ENCODE results near the gene PTPN1.
A peak's percentile ranks its signal among the peaks of the same experiment; 100 is the strongest.

PTPN1 gene

DNA sequence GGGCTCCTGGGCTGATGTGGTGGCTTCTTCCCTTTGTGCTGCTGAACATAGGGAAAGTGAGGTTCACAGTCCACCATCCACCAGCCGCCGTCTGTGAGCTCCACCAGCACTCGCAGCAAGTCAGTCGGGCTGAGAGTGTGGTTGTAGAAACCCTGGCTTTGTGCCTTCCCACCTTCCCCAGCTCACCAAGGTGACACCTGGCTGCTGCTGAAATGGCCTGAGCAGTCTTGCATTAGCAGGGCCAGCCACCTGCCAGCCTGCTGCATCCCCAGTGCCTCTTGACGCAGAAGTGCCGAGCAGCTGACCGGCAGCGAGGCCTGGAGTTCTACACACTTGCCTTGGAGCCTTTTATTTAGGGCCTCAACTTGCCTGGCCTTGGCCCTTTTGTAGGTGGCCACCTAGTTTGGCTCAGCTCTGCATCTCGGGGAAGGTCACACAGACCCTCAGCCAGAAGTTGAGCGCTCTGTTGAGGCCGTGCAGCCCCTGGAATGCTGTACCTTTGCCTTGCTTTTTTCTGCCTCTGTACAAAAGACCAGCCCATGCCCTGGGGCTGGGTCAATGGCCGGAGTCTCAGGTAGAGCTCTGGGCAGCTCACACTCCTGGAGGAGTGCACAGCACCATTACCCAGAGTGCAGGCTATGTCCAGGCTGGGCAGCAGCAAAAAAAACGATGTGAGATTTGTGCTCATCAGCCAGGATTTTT, 76.5 kb downstream of the PTPN1 start:
- TF ChIP-seq, protein P1, sequence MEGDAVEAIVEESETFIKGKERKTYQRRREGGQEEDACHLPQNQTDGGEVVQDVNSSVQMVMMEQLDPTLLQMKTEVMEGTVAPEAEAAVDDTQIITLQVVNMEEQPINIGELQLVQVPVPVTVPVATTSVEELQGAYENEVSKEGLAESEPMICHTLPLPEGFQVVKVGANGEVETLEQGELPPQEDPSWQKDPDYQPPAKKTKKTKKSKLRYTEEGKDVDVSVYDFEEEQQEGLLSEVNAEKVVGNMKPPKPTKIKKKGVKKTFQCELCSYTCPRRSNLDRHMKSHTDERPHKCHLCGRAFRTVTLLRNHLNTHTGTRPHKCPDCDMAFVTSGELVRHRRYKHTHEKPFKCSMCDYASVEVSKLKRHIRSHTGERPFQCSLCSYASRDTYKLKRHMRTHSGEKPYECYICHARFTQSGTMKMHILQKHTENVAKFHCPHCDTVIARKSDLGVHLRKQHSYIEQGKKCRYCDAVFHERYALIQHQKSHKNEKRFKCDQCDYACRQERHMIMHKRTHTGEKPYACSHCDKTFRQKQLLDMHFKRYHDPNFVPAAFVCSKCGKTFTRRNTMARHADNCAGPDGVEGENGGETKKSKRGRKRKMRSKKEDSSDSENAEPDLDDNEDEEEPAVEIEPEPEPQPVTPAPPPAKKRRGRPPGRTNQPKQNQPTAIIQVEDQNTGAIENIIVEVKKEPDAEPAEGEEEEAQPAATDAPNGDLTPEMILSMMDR (IDR thresholded peaks at IDR 0.05; ENCODE audit: control insufficient read depth, extremely low read depth, insufficient read depth): no peak
- DNase-seq (ENCODE audit: low read depth): no peak
- H3K4me3 ChIP-seq (ENCODE audit: low read depth, low read length): no peak overlapping the region

DNA sequence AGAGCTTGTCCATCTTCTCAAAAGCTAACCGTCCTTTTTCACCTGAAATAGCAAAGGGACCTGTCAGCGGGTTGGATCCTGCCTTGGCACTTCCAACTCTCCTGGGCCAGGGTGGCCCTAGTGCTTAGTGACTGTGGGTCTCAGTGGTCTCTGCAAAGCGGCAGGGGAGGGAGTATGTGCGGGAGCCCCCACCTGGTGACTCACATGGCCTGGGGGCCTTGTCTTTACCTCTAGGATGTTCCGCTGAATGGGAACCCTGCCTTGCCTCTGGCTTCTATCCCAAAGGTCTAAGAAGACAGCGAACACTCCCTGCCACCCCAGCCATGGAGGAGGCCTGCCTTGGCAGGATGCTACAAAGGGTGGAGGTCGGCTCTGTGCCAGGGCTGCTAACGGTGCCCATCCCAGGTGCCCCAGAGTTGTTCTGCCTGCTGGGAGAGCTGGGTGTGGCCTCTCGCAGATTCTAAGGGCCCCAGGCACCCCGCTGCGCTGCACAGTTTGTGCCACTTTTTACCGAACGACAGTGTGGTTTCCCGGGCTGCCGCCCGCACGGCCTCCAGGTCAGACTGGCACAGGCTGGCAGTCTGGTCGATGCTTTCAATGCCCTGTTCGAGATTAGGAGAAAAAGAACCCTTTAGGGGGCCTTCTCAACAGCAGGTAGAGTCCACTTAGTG, 77.2 kb downstream of the PTPN1 start:
- no peak for DNase-seq (ENCODE audit: low read depth)
- TF ChIP-seq, protein P1 (IDR thresholded peaks at IDR 0.05; ENCODE audit: control insufficient read depth, extremely low read depth, insufficient read depth): no peak
- no peak overlapping the region for H3K4me3 ChIP-seq (ENCODE audit: low read depth, low read length)

DNA sequence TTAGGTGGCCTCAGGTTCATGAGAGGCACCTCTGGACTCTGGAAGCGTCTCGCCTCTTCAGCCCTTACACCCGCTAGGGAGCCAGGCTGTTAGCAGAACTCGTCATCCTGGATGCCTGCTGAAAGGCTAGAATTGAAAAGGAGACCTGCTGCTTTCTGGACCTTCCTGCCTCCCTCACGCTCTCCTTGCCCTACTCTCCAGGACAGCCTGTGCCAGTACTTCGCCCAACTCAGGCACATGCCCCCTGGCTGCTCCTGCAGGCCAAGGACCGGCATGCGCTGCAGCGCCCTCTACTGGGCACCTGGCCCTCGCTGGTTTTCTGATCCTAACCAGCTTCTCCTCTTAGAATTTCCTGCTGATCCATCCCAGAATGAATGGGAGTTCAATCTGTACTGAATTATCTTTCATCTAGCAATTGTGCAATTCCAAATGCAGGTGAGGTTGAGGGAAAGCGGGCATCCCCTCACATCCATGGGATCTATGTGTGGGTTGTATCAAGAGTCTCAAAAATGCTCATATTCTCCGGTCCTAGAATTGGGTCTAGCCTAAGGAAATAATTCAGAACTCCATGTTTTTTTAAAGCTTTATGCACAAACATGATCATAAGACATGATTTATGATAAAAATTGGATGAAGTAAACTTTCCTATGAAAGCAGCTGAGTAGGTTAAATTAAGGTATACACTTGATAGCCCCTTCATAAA, 78.0 kb downstream of the PTPN1 start:
- TF ChIP-seq, protein P1 (IDR thresholded peaks at IDR 0.05; ENCODE audit: control insufficient read depth, extremely low read depth, insufficient read depth): peak; percentile 85
- DNase-seq (ENCODE audit: low read depth): no peak
- H3K4me3 ChIP-seq (ENCODE audit: low read depth, low read length): no peak overlapping the region

DNA sequence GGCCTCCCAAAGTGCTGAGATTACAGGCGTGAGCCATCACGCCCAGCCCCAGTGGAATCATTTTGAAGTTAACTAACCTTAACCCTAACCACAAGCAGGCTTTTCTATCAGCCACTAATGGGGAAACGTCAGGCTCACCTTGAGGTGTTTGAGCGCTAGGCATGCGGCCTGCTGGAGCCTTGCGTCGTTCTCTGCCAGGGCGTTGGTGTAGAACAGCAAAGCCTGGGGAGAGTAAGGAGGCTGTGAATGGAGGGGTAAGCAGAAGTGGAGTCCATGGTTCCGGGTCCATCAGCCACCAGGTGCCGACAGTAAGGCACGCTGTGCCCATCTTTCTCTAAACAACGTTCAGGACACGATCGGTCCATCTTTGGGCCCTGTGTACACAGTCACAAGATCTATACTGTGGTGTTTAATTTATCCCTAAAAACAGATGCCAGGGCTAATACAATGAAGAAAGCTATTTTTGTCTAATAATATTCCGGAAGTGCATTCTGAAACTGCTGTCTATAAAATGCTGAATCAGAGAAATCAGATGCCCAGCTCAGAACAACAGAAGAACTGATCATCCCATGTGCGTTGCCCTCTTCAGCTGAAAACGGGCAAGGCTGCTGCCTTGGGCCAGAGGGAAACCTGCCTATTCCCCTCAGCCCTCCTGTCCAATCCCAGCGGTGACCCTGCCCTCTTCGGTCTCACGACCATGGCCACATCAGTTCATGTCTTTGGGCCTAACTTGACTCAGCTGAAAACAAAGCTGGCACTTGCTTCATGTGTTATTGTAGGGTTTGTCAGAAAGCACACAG, 79.6 kb downstream of the PTPN1 start:
- TF ChIP-seq, protein P1 (IDR thresholded peaks at IDR 0.05; ENCODE audit: control insufficient read depth, extremely low read depth, insufficient read depth): no peak
- DNase-seq (ENCODE audit: low read depth): no peak
- no peak overlapping the region for H3K4me3 ChIP-seq (ENCODE audit: low read depth, low read length)

DNA sequence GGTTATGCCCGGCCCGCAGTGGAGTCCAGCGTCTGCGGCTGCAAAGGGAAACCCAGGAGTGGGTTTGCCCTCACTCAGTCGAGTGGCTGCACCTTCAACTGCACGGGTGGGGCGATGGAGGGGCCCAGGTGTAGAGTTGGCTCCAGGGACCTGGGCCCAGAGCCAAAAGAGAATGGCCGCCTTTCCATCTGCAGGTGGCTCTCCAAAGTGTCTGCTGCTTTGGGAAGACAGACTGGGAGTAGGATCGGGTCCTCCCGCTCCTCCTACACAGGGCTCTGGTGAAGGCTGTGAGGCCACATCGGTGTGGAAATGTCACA, 80.1 kb downstream of the PTPN1 start:
- no peak overlapping the region for H3K4me3 ChIP-seq (ENCODE audit: low read depth, low read length)
- TF ChIP-seq, protein P1 (IDR thresholded peaks at IDR 0.05; ENCODE audit: control insufficient read depth, extremely low read depth, insufficient read depth): no peak
- no peak for DNase-seq (ENCODE audit: low read depth)

DNA sequence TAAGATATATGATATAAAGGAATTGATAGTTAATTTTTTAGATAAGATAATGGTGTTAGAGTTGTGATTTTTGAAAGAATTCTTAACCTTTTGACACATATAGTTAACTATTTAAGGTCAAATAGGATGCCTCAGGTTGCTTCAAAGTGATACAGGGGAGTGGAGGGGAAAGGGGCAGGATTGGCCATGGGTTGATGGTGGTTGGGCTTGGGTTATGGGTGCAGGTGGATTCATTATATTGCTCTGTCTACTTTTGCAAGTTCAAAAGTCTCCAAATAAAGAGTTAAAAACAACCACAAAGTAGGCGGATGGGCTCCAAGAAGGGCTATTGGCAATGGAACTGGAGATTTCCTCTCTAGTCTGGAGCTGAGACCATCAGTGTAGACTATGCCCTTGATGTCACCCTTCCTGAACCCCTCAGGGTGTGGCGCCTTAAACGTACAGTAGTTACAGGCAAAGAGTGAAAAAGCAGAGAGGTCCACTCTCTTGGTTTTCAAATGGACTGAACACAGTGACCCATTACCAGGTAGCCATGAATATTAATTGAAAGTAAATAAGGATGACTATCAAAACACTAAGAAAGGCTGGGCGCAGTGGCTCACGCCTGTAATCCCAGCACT, 81.2 kb downstream of the PTPN1 start:
- no peak overlapping the region for H3K4me3 ChIP-seq (ENCODE audit: low read depth, low read length)
- no peak for DNase-seq (ENCODE audit: low read depth)
- TF ChIP-seq, protein P1 (IDR thresholded peaks at IDR 0.05; ENCODE audit: control insufficient read depth, extremely low read depth, insufficient read depth): no peak

All from LNCaP clone FGC (cell line).